A549 (cell line): ENCODE results near the gene VSIR.

Experiments
- CBX8 ChIP-seq: fragments of 200-600 bp; sonication (generic); IDR thresholded peaks from 2 replicates; pipeline ENCODE4 v1.6.1; 2016
- CTCF ChIP-seq: fragments of >200 bp; sonication (Bioruptor Twin); formaldehyde crosslinking; IDR thresholded peaks from 3 replicates; pipeline ENCODE4 v1.5.1; 2016
- EHMT2 ChIP-seq: fragments of 200-600 bp; sonication (generic); IDR thresholded peaks from 2 replicates; pipeline ENCODE4 v1.6.1; 2016; ENCODE audit warnings: antibody characterized with exemption, low read depth, mild to moderate bottlenecking, moderate library complexity
- FOSL2 ChIP-seq, 2 experiments: fragments of 450-650 bp in 1 of 2; fragments of >200 bp in 1 of 2; sonication (Bioruptor Twin) in 1 of 2; formaldehyde crosslinking; IDR thresholded peaks; 2 replicates each; pipeline versions ENCODE4 v1.5.0 to v1.6.1; 2016 to 2020; ENCODE audit warnings: mild to moderate bottlenecking in 1 of 2, moderate library complexity in 1 of 2
- REST ChIP-seq: fragments of 200-600 bp; sonication (generic); IDR thresholded peaks from 2 replicates; pipeline ENCODE4 v1.6.1; 2016; ENCODE audit warnings: antibody characterized with exemption, mild to moderate bottlenecking, moderate library complexity

- no peak for TF ChIP-seq CBX8
- no peak for TF ChIP-seq EHMT2
- TF ChIP-seq CTCF = no peak
- TF ChIP-seq REST = no peak
- TF ChIP-seq FOSL2 (IDR thresholded peaks at IDR 0.05) = no peak
- no peak for TF ChIP-seq FOSL2 (CRISPR knock-in tag; IDR thresholded peaks at IDR 0.05)
Observed at GRCh38 chr10:71715026-71715425, 58.3 kb downstream of the VSIR start.
